ENCODE results near the gene MKRN2OS.

- TF ChIP-seq EZH2 (IDR thresholded peaks at IDR 0.05; ENCODE audit: low read length) = no peak
- no peak for TF ChIP-seq CTCF (optimal IDR thresholded peaks at IDR 0.05 in 1 of 3, IDR thresholded peaks at IDR 0.05 in 1 of 3, conservative IDR thresholded peaks at IDR 0.05 in 1 of 3; ENCODE audit: extremely low read depth in 1 of 3, insufficient read depth in 2 of 3, low read length in 3 of 3)
Observed at GRCh38 chr3:12516873-12517272, 28.4 kb downstream of the MKRN2OS start.
